GM10266 (cell line): ENCODE data around the gene MBP.

ENCODE experiments used
- DNase-seq: peaks from one replicate; pipeline ENCODE4 v3.0.0; 2012; ENCODE audit errors: extremely low spot score
- CTCF ChIP-seq: IDR thresholded peaks from 2 replicates; pipeline ENCODE4 v1.5.1; 2012; ENCODE audit warnings: mild to moderate bottlenecking, low read depth; ENCODE audit not compliant: control insufficient read depth, insufficient read depth; ENCODE audit errors: missing control alignments

The MBP gene

GRCh38 chr18:77116201-77117080, 16.1 kb downstream of the MBP start:
- no peak for TF ChIP-seq CTCF
- no peak for DNase-seq

GRCh38 chr18:77115192-77115953, 17.2 kb downstream of the MBP start:
- TF ChIP-seq CTCF = no peak
- DNase-seq = no peak

- no peak for DNase-seq
- no peak for TF ChIP-seq CTCF
Observed at GRCh38 chr18:77114415-77115191, 18.0 kb downstream of the MBP start.

- no peak for DNase-seq
Observed at GRCh38 chr18:77114152-77114414, 18.5 kb downstream of the MBP start.

GRCh38 chr18:77113361-77114151, 19.0 kb downstream of the MBP start:
- no peak for DNase-seq
- TF ChIP-seq CTCF = no peak

More at GRCh38 chr18:77114152-77114414, 18.5 kb downstream of the MBP start:
- no peak for TF ChIP-seq CTCF

- DNase-seq = no peak
- no peak for TF ChIP-seq CTCF
Observed at GRCh38 chr18:77112747-77113092, 19.9 kb downstream of the MBP start.
